HG03097 (cell line): Measurements from ENCODE around the gene GSE1.

ENCODE experiments used
- ATAC-seq: cut with Tn5 transposase; IDR thresholded peaks from one replicate; pipeline ENCODE4 v1.9.1; 2021; ENCODE audit not compliant: unreplicated experiment, low FRiP score

Gene GSE1

DNA sequence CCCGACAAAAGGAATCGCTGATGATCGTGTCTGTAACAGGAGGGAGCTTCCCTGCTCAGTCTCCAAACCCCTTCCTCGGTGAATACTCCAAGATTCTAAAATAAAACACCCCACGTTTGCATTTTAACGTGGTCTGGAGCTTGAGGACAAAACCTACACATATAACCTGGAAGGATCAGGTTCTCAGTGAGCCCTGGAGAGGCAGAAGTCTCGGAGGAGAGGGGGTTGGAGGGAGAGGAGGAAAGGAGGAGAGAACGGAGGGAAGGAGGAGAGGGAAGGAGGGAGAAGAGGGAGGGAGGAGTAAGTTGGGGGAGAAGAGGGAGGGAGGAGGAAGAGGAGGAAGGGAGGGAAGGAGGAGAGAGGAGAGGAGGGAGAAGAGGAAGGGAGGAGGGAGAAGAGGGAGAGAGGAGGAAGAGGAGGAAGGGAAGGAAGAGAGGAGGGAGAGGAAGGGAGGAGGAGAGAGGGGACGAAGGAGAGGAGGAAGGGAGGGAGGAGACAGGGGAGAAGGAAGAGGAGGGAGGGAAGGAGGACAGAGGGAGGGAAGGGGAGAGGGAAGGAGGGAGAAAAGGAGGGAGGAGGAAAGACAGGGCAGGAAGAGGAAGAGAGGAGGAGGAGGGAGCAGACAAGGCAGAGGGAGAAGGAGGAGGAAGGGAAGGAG, 103.0 kb downstream of the GSE1 start:
- ATAC-seq: no peak

- ATAC-seq: no peak
Observed at GRCh38 chr16:85716680-85717038, 103.5 kb downstream of the GSE1 start.

DNA sequence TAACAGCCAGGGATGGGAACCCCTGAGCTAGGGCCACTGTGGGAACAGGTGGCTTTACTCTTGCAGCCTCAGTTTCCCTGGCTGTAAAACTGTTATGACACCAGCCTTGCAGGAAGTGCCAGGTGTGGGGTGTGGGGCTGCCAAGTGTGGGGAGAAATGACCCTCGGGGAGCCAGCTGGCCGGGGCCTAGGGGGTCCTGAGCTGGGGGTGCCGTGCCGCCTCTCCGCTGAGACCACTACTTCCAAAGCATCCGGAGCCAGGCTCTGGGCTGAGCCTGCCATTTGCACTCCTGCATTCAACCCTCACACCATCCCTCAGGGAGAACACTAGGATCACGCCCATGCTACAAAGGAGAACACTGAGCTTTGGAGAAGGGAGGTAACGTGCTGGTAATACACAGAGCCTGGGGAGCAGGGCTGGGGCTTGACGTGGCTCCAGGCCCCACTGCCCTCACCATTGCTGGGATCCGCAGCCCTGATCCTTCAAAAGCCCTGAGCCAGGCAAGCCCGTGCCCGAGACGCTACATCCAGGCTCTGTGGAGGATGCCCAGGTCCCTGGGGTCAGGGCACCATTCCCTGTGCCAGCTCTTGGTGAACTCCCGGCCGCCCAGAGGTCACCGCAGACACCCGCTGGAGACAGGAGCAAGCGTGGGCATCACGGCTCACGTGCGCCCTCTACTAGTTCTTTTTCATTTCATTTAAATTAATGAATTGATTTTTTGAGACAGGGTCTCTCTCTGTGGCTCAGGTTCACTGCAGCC, 104.5 kb downstream of the GSE1 start:
- ATAC-seq: no peak

GRCh38 chr16:85718153-85718477, 105.0 kb downstream of the GSE1 start:
- no peak for ATAC-seq

GRCh38 chr16:85718682-85719081, 105.6 kb downstream of the GSE1 start:
- no peak for ATAC-seq

DNA sequence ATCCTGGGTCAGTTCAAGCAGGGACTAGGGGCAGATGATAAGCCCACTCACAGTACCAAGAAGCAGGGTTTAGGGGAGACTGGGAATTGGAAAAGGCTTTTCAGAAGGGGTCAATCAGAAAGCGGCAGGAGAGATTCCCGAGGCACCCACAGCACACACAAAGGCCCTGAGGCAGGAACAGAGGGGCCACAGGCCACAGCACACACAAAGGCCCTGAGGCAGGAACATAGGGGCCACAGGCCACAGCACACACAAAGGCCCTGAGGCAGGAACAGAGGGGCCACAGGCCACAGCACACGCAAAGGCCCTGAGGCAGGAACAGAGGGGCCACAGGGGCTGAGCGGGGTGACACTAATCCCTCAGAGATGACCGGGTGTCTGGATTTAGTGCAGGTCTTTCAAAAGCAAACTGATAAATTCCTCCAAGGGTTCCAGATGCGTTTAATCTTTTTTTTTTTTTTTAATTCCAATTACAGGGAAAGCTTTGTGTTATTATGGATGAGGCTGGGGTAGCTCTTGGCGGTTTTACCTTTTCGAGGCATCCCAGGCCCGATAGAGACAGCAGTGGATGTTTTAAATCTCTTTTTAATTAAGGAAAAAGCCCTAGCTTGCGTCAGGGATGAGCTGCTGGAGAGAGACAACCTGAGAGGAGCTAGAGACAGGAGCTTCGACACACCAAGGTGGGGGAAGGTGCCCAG, 106.6 kb downstream of the GSE1 start:
- no peak for ATAC-seq

DNA sequence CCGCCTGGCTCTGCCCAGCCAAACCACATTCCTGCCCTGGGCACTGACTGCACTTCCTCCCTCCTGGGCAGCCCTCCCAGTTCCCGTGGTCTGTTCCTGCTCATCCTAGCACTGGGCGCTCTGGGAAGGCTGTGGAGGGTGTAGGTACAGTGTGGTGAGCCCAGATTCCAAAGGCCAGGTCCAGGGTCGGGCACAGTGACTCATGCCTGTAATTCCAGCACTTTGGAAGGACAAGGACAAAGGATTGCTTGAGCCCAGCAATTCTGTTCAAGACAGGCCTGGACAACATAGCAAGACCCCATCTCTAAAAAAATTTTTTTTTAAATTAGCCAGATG, 107.1 kb downstream of the GSE1 start:
- ATAC-seq: no peak

GRCh38 chr16:85722128-85722893, 109.2 kb downstream of the GSE1 start:
- no peak for ATAC-seq

DNA sequence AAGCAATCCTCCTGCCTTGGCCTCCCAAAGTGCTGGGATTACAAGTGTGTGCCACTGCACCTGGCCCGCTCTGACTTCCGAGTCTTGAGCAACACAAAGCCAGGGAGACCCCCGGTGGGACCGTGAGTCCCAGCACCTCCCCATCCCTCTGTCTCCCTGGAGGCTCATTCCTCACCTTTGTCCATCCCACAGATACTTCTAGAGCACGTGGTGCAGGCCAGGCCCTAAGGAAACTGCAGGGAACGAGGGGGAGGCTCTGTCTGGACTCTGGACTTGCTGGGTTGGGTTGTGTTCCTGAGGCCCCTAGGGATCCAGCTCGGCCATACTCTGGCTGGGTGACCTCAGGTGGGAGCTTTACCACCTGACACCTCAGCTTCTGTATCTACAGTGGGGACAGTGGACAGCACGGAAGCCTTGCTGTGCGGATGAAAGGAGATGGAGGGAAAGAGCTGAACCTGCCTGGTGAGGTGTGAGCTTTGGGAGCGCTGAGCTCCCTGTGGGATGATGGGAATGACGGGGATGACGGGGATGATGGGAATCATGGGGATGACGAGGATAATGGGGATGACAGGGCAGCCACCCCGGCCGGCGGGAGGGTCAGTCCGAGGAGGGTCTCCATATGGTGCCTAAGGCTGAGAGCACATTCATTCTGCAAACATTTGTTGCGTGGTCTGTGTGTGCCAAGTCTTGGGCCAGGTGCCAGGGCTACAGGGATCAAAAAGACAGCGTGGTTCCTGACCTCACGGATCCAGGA, 111.2 kb downstream of the GSE1 start:
- no peak for ATAC-seq

GRCh38 chr16:85724936-85725335, 111.8 kb downstream of the GSE1 start:
- ATAC-seq: no peak
